A549 (cell line): Measurements from ENCODE around the gene DEDD2.

Source experiments
- CBX8 ChIP-seq: fragments of 200-600 bp; sonication (generic); IDR thresholded peaks from 2 replicates; pipeline ENCODE4 v1.6.1; 2016
- ELK1 ChIP-seq: fragments of 150-350 bp; IDR thresholded peaks from 2 replicates; pipeline ENCODE4 v1.6.1; 2014; ENCODE audit warnings: low read depth, mild to moderate bottlenecking, low read length
- GATA3 ChIP-seq: IDR thresholded peaks from 2 replicates; pipeline ENCODE4 v1.6.1; 2012; ENCODE audit warnings: borderline replicate concordance
- MAFK ChIP-seq: fragments of 450-650 bp; IDR thresholded peaks from 2 replicates; pipeline ENCODE4 v1.6.1; 2014; ENCODE audit not compliant: partially characterized antibody
- MAX ChIP-seq: IDR thresholded peaks from 2 replicates; pipeline ENCODE4 v1.6.1; 2012
- MYC ChIP-seq: IDR thresholded peaks from 2 replicates; pipeline ENCODE4 v1.6.1; 2012; ENCODE audit warnings: mild to moderate bottlenecking, inconsistent platforms, low read length, improper control_type of control experiment, borderline replicate concordance
- NPAS2 ChIP-seq: fragments of 250-450 bp; sonication (Bioruptor Pico); IDR thresholded peaks from 2 replicates; pipeline ENCODE4 v1.8.0; 2022; ENCODE audit warnings: mild to moderate bottlenecking, moderate library complexity, borderline replicate concordance
- POLR2A ChIP-seq: IDR thresholded peaks from 2 replicates; pipeline ENCODE4 v1.6.1; 2012; ENCODE audit warnings: mild to moderate bottlenecking, low read length
- RARB ChIP-seq: fragments of 250-450 bp; sonication (Bioruptor Pico); IDR thresholded peaks from 2 replicates; pipeline ENCODE4 v1.8.0; 2021; ENCODE audit warnings: mild to moderate bottlenecking, moderate library complexity
- SMC3 ChIP-seq: fragments of >200 bp; sonication (Bioruptor Twin); formaldehyde crosslinking; IDR thresholded peaks from 3 replicates; pipeline ENCODE4 v1.6.1; 2018; ENCODE audit warnings: inconsistent platforms
- TF ChIP-seq, protein P1 (sequence below): fragments of 450-650 bp; IDR thresholded peaks from 2 replicates; pipeline ENCODE4 v1.6.1; 2014; ENCODE audit warnings: antibody characterized with exemption
- TF ChIP-seq, protein P2 (sequence below): fragments of >200 bp; sonication (Bioruptor Twin); formaldehyde crosslinking; IDR thresholded peaks from 3 replicates; pipeline ENCODE4 v1.5.1; 2016

- TF ChIP-seq MAFK, result no peak
- no peak for TF ChIP-seq GATA3
- TF ChIP-seq POLR2A, result no peak
- no peak for TF ChIP-seq RARB (CRISPR knock-in tag)
- TF ChIP-seq, protein P1, sequence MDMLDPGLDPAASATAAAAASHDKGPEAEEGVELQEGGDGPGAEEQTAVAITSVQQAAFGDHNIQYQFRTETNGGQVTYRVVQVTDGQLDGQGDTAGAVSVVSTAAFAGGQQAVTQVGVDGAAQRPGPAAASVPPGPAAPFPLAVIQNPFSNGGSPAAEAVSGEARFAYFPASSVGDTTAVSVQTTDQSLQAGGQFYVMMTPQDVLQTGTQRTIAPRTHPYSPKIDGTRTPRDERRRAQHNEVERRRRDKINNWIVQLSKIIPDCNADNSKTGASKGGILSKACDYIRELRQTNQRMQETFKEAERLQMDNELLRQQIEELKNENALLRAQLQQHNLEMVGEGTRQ, result no peak
- TF ChIP-seq, protein P2, sequence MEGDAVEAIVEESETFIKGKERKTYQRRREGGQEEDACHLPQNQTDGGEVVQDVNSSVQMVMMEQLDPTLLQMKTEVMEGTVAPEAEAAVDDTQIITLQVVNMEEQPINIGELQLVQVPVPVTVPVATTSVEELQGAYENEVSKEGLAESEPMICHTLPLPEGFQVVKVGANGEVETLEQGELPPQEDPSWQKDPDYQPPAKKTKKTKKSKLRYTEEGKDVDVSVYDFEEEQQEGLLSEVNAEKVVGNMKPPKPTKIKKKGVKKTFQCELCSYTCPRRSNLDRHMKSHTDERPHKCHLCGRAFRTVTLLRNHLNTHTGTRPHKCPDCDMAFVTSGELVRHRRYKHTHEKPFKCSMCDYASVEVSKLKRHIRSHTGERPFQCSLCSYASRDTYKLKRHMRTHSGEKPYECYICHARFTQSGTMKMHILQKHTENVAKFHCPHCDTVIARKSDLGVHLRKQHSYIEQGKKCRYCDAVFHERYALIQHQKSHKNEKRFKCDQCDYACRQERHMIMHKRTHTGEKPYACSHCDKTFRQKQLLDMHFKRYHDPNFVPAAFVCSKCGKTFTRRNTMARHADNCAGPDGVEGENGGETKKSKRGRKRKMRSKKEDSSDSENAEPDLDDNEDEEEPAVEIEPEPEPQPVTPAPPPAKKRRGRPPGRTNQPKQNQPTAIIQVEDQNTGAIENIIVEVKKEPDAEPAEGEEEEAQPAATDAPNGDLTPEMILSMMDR, result peak; percentile 42
- no peak for TF ChIP-seq ELK1
- TF ChIP-seq MAX, result no peak
- TF ChIP-seq CBX8, result no peak
- no peak for TF ChIP-seq MYC
- no peak for TF ChIP-seq NPAS2 (CRISPR knock-in tag)
- TF ChIP-seq SMC3, result no peak
Measured at GRCh38 chr19:42178791-42179674, 38.4 kb downstream of the DEDD2 start.
